Brain pericyte (primary cell): ENCODE data around the gene ARID1B.
A peak's percentile ranks its signal among the peaks of the same experiment; 100 is the strongest.
"Not testable (repeated sequence)": the region's sequence is repeated elsewhere in the genome, so short reads cannot be mapped to it uniquely, and the experiment has no call there.

Experiments used
- DNase-seq: peaks from one replicate; pipeline ENCODE4 v3.0.0-alpha.2; 2012; ENCODE audit warnings: low read depth, low spot score

Gene ARID1B

GRCh38 chr6:156933201-156934068, 156.3 kb downstream of the ARID1B start:
- DNase-seq = no peak

GRCh38 chr6:156934069-156934460, 156.9 kb downstream of the ARID1B start:
- DNase-seq = no peak

- no peak for DNase-seq
These were observed 157.8 kb downstream of the ARID1B start for GRCh38 chr6:156935000-156935399.

- no peak for DNase-seq
These were observed 161.0 kb downstream of the ARID1B start for GRCh38 chr6:156938143-156938542.

- DNase-seq = no peak
These were observed 163.0 kb downstream of the ARID1B start for GRCh38 chr6:156940221-156940620.

- no peak for DNase-seq
These were observed 165.1 kb downstream of the ARID1B start for GRCh38 chr6:156942266-156942665.

GRCh38 chr6:156943166-156943565, 166.0 kb downstream of the ARID1B start:
- no peak for DNase-seq

- DNase-seq = no peak
These were observed 166.6 kb downstream of the ARID1B start for GRCh38 chr6:156943816-156944215.

GRCh38 chr6:156944412-156944811, 167.2 kb downstream of the ARID1B start:
- DNase-seq = no peak

- DNase-seq = not testable (repeated sequence)
These were observed 168.6 kb downstream of the ARID1B start for GRCh38 chr6:156945789-156946172.

- DNase-seq = no peak
These were observed 169.3 kb downstream of the ARID1B start for GRCh38 chr6:156946370-156946936.

- DNase-seq = no peak
These were observed 171.1 kb downstream of the ARID1B start for GRCh38 chr6:156948277-156948676.

GRCh38 chr6:156948807-156949206, 171.6 kb downstream of the ARID1B start:
- DNase-seq = no peak

- no peak for DNase-seq
These were observed 172.2 kb downstream of the ARID1B start for GRCh38 chr6:156949376-156949775.

GRCh38 chr6:156950084-156950483, 172.9 kb downstream of the ARID1B start:
- DNase-seq = no peak

- no peak for DNase-seq
These were observed 173.4 kb downstream of the ARID1B start for GRCh38 chr6:156950531-156950930.

- DNase-seq = no peak
These were observed 175.2 kb downstream of the ARID1B start for GRCh38 chr6:156952401-156952800.

- DNase-seq = no peak
These were observed 175.9 kb downstream of the ARID1B start for GRCh38 chr6:156953127-156953478.

- peak; percentile 75 for DNase-seq
These were observed 176.4 kb downstream of the ARID1B start for GRCh38 chr6:156953479-156954146.

GRCh38 chr6:156954191-156954590, 177.0 kb downstream of the ARID1B start:
- DNase-seq = no peak

GRCh38 chr6:156954816-156955215, 177.6 kb downstream of the ARID1B start:
- DNase-seq = no peak

GRCh38 chr6:156955494-156956183, 178.5 kb downstream of the ARID1B start:
- no peak for DNase-seq
